Hepatocyte (in vitro differentiated cells): ENCODE data around the gene CSNK1G1.

ENCODE experiments used
- CTCF ChIP-seq: fragments of 200-600 bp; sonication (generic); IDR thresholded peaks from 2 replicates; pipeline ENCODE4 v1.5.1; 2016; ENCODE audit warnings: antibody characterized with exemption, mild to moderate bottlenecking; ENCODE audit not compliant: poor library complexity
- EZH2 ChIP-seq: fragments of 200-600 bp; sonication (generic); IDR thresholded peaks from 2 replicates; pipeline ENCODE4 v1.6.1; 2016; ENCODE audit warnings: antibody characterized with exemption, mild to moderate bottlenecking, borderline replicate concordance
- EZH2phosphoT487 ChIP-seq: fragments of 200-600 bp; sonication (generic); IDR thresholded peaks from one replicate; pipeline ENCODE4 v1.6.1; 2018; ENCODE audit warnings: antibody characterized with exemption, mild to moderate bottlenecking, low read depth, moderate library complexity; ENCODE audit not compliant: unreplicated experiment, severe bottlenecking

DNA sequence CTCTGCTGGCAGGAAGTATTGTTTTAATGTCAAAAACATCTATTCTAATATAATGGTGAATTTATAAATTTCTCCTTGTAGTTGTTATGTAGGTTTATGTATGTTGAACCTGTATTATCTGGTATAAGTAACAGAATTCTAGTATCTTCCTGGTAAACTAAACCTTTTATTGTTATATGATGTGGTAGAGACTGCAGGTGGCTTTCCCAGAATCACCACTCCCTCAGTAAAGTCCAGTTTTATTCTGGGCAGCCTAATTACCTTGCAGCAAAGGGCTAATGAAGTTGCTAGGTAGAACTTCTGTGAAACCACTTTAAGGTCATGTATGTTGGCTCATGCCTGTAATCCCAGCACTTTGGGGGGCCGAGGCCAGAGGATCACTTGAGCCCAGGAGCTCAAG is 15.6 kb downstream of the CSNK1G1 start:
- no peak for TF ChIP-seq CTCF
- no peak for TF ChIP-seq EZH2phosphoT487
- TF ChIP-seq EZH2, result no peak
